NCI-H446 (cell line): ENCODE measurements around the gene CD302.
"Not testable (repeated sequence)": the region's sequence is repeated elsewhere in the genome, so short reads cannot be mapped to it uniquely, and the experiment has no call there.

ENCODE experiments used
- DNase-seq, 2 experiments: peaks; one replicate each; lab custom pipeline; 2025; lab: John Stamatoyannopoulos, UW

Gene CD302

GRCh38 chr2:159793326-159793725, 4.7 kb downstream of the CD302 start:
- no peak for DNase-seq

- DNase-seq: no peak
These were observed 5.4 kb downstream of the CD302 start for GRCh38 chr2:159792599-159792998.

GRCh38 chr2:159792036-159792435, 6.0 kb downstream of the CD302 start:
- DNase-seq: no peak

GRCh38 chr2:159790323-159790722, 7.7 kb downstream of the CD302 start:
- DNase-seq: no peak

GRCh38 chr2:159788253-159788652, 9.8 kb downstream of the CD302 start:
- no peak for DNase-seq

- DNase-seq: not testable (repeated sequence)
These were observed 10.4 kb downstream of the CD302 start for GRCh38 chr2:159787647-159788046.

GRCh38 chr2:159786938-159787337, 11.1 kb downstream of the CD302 start:
- no peak for DNase-seq

GRCh38 chr2:159785195-159785594, 12.8 kb downstream of the CD302 start:
- no peak for DNase-seq

GRCh38 chr2:159784744-159785143, 13.3 kb downstream of the CD302 start:
- DNase-seq: not testable (repeated sequence)

- DNase-seq: no peak
These were observed 14.5 kb downstream of the CD302 start for GRCh38 chr2:159783556-159783955.

- no peak for DNase-seq
These were observed 21.7 kb downstream of the CD302 start for GRCh38 chr2:159776321-159776720.

GRCh38 chr2:159775021-159775420, 23.0 kb downstream of the CD302 start:
- DNase-seq: no peak

GRCh38 chr2:159774370-159774990, 23.5 kb downstream of the CD302 start:
- DNase-seq: no peak

- DNase-seq: no peak
These were observed 24.1 kb downstream of the CD302 start for GRCh38 chr2:159773886-159774285.

- no peak for DNase-seq
These were observed 24.6 kb downstream of the CD302 start for GRCh38 chr2:159773426-159773825.

GRCh38 chr2:159769147-159769546, 28.9 kb downstream of the CD302 start:
- DNase-seq: no peak

GRCh38 chr2:159762075-159762474, 35.9 kb downstream of the CD302 start:
- no peak for DNase-seq

- DNase-seq: no peak
These were observed 37.7 kb downstream of the CD302 start for GRCh38 chr2:159760326-159760725.

GRCh38 chr2:159759577-159759976, 38.4 kb downstream of the CD302 start:
- no peak for DNase-seq

GRCh38 chr2:159758686-159759085, 39.3 kb downstream of the CD302 start:
- no peak for DNase-seq

GRCh38 chr2:159758239-159758638, 39.8 kb downstream of the CD302 start:
- no peak for DNase-seq

- DNase-seq: no peak
These were observed 42.2 kb downstream of the CD302 start for GRCh38 chr2:159755788-159756187.

GRCh38 chr2:159755014-159755413, 43.0 kb downstream of the CD302 start:
- DNase-seq: no peak

- DNase-seq: no peak
These were observed 44.2 kb downstream of the CD302 start for GRCh38 chr2:159753797-159754196.
